ENCODE data around the gene ABT1. TPM values are rescaled to one million over a fixed set of nuclear protein-coding genes. Genes with fewer than 3 reads are reported as not detected.
"Not testable (repeated sequence)": the region's sequence is repeated elsewhere in the genome, so short reads cannot be mapped to it uniquely, and the experiment has no call there.

ABT1 gene
- 18.7 and 22.0 TPM in 2 replicates for total RNA-seq

DNA sequence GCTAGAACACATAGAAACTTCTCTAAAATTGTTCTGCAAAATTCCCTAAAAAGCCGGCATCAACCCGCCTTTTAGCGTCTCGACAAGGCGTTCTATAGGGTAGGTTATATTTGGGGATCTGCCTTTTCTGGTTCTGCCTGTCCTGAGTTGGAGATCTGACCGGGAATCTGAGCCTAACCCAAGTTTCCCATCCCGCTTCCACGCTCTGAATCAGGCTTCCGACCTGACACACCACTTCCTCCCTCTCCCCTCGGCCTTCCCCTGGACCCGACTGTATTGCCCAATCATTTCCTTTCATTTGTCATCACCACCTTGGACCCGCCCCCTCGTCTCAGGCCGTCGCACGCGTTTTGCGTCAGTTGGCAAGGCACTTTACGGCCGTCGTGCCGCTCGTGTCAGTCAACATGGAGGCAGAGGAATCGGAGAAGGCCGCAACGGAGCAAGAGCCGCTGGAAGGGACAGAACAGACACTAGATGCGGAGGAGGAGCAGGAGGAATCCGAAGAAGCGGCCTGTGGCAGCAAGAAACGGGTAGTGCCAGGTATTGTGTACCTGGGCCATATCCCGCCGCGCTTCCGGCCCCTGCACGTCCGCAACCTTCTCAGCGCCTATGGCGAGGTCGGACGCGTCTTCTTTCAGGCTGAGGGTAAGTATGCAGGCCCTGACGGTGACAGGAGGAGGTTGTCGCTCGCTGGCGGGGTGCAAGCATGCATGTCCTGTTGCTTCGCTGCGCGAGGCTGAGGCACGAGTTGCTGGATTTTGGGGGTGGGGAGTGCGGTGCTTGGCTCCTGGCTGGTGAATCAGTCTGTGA, at the start of gene ABT1:
Gene ABT1, plus strand, starts transcription at position 375 of the 810 bp plus-strand sequence. Its CDS starts 30 bp downstream, at position 405.
- DNase-seq: peak; percentile 100

DNA sequence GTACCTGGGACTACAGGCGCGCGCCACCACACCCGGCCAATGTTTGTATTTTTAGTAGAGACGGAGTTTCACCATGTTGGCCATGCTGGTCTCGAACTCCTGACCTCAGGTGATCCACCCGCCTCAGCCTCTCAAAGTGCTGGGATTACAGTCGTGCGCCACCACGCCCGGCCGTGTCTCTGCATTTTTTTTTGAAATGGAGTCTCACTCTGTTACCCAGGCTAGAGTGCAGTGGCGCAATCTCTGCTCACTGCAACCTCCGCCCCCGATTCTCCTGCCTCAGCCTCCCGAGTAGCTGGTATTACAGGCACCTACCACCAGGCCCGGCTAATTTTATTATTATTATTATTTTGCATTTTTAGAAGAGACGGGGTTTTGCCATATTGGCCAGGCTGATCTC, 49.4 kb upstream of the ABT1 start:
- not testable (repeated sequence) for DNase-seq

DNA sequence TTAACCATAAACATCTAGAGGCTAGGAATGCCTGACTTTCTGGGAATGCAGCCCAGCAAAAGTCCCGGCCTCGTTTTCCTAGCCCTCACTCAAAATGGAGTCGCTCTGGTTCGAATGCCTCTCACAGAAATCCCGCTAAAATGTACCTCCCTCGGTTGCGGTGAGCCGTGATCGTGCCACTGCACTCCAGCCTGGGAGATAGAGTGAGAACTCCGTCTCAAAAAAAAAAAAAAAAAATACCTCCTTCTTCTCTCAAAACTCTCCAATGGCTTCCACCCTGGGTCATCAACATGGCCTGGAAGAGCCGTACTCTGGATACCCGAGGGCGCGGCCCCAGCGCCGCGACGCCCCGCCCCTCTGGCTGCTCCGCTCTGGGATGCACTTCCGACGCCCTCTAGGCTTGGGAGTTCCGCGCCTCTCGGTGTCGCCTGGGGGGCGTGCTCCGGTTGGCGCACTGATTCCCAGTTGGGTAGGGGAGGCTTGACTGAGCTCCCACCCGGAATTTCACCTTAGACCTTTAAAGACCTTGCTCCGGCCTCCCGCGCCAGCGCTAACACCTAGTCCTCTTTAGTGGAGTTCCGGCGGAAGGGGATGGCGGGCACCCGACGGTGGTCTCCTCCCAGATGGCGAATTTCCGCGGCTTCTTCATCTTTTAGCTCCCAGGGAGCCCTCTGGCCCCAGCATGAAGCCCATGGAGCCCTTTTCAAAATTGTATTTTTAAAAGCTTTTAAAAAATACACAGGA, 46.3 kb upstream of the ABT1 start:
- DNase-seq: peak; percentile 55

DNA sequence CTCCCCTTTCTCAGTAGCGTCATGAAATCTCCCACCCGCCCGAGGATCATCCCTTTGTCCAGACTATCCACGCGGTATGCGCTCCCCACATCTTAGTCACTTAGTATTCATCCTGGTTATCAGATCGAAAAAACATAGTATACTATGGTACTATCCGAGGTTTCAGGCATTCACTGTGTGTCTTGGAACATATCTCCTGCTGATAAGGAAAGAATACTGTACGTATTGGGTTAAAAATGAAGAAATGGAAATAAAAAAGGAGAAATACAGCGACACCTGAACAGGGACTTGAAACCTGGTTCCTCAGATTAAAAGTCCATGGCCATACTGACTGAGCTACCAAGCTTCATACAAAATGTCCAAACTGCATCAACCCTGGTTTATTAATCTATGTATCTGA, 44.5 kb upstream of the ABT1 start:
- no peak for DNase-seq

DNA sequence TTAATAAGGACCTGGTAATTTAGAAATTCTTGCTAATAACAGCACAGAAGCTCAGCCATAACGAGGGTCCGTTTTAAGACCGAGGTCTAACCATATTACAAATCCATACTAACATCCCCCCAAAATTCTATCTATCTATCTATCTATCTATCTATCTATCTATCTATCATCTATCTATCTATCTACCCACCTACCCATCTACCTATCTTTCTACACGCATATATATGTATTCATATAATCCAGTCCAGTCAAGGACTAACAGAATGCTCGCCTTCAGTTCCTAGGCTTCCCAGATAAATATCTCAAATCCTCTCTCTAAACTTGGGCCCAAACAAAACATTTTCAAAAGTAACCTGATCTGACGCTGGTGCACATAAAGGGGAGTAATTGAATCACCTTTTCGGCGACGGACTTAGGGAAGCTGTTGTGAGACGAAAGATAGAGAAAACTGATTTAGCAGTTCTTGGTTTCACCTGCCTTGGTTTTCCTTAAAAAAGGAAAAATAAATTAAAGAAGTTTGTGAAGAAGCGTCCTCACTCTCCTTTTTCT, 44.0 kb upstream of the ABT1 start:
- DNase-seq: no peak

DNA sequence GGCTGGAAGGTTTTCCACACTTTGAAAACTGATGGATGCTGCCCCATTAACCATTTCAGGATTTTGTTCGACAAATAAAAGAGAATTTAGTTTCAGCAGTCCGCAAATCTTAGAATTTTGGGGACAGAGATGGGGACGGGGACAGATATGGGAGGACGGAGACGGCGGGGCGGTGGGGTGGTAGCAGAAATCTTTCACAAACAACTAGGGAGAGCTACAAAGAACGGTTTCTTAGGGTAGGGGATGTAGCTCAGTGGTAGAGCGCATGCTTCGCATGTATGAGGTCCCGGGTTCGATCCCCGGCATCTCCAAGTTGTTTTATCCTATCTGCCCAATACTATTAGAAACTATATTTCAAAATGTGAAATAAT, 43.5 kb upstream of the ABT1 start:
- DNase-seq: peak; percentile 78

DNA sequence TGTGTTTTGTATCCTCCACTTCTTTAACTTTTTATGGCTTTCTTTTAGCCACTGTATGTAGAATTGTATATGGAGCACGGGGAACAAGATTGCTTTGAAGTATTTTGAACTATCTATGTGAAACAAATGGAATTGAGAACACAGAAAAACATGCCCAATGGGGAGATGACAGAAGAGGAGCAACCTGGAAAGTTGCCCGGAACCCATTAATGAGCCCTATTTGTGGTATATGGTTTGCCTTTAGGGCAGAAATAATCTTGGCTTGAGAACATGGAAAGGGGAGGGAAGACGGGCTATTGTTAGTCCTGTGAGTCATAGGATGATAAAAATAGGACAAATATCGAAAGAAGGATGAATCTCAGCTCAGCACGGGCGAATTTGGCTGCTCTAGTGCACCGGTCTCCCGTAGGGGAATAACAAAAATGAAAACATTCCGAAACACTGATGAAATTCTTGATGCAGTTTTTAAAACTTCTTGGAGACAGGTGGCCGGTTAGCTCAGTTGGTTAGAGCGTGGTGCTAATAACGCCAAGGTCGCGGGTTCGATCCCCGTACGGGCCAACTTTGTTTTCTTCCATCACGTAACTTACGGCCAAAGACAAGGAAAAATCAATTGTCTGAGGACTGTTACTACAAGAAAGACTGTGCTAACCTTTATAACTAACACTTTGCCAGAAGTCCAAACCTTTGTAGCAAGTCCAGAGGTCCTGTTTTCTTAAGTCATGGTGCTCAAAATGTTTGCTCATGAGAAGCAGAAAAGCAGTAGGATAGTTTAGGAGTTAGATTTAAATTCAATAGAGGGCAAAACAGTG, 42.9 kb upstream of the ABT1 start:
- peak; percentile 88 for DNase-seq

DNA sequence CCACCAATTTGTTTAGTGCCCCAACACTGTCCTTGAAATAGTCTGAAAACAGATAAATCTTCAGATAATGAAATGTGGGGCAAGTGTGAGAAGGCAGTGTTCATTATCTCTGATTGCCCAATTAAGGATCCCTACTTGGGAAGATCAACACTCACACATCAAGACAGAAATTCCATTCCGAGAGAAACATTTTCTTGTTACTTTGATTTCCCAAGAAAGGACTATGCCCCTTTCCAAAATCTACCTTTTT, 42.4 kb upstream of the ABT1 start:
- no peak for DNase-seq

DNA sequence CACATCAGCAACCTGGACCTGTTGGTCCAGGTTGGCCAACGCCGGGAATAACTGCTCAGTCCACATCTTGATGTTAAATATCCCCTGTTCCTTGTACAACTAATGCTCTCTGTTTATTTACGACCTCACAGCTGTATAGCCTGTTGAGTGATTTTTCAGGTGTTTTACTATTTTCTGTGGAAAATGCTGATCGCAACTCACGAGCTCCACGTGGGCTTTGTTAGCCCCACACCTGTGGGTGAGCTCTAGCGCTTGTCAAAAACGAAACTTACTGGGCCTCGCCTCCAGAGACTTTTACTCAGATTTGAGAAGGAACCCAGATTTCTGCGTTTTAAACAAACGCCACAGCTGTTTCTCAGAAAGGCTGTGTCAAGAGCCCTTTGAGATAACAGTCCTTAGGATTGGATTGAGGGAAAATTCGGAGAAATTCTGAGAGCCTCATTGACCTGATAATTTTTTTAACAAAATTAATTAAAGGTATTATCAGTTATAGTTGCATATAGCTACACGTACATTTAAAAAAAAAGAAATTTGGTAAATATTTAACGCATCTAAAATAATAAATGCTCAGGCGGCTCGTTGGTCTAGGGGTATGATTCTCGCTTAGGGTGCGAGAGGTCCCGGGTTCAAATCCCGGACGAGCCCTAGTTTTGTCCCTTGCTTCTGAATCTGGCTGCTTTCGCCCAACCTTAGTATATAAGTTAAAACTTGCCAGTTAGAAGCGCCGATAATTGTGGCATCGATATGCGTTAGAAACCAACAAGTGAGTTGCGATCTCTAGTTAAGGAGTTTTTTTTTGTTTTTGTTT, 41.9 kb upstream of the ABT1 start:
- peak; percentile 59 for DNase-seq

DNA sequence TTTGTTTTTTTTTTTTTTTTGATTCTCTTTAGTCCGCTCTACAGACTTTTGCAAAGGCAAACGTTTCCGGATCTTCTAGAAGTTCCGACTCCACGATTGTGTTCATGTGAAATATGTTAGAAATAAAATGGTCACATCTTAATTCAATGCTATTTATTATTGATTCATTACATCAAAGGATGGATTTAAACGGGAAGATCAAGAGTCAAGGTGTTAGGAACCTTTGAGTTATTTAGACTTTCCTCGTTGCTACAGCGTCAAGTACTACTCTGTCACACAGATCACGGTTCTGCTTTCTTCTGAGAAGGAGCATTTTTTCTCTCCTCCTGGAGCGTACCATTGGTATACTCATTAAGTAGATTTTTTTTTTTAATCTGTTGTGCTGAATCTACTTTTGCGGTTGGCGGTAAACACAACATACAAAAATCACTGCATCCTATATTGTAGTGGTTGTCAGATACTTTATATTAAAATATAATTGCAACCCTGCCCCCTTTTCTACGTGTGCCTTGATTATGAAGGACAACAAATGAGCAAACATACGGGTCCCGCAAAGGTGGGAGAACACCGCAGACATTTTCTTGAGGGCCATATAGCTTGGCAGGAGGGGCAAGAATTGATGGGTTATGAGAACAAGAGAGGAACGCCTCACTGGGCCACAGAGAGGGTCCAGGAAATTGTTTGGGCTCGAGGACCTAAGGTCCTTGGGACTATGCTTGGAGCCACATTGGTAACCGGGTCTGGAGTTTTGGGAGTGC, 41.1 kb upstream of the ABT1 start:
- peak; percentile 22 for DNase-seq

DNA sequence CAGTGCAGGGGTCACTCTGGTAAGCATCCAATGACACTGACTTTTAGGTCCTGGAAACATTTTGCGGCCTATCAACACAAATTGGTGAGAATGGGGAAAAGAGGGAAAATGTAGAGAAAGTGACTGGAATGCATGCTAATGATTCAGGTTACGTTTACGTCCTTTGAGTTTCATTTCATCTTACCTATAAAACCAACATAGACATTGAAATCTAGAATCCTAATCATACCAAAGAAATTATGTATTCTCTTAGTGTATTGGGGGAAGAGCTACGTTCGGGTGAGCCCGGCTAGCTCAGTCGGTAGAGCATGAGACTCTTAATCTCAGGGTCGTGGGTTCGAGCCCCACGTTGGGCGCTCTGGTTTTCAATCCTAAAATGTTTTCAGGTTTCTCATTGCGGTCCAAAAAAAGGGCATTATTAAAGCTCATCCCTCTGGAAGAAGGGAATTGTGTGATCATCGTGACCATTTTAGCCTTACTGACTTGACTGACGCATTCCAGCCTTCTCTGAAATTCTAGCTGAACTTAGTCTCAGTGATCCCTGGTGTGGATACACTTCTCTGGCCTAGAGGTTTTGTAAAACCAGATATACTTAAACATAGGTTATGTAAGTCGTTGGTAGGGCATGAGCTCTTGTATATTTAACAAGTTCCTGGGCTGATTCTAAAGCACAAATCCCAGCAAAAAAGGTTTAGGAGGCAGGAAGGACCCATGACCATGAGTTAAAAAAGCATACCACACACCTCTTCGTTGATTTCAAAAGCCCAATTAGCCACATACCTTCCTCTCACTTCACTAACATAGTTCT, 40.3 kb upstream of the ABT1 start:
- peak; percentile 59 for DNase-seq

DNA sequence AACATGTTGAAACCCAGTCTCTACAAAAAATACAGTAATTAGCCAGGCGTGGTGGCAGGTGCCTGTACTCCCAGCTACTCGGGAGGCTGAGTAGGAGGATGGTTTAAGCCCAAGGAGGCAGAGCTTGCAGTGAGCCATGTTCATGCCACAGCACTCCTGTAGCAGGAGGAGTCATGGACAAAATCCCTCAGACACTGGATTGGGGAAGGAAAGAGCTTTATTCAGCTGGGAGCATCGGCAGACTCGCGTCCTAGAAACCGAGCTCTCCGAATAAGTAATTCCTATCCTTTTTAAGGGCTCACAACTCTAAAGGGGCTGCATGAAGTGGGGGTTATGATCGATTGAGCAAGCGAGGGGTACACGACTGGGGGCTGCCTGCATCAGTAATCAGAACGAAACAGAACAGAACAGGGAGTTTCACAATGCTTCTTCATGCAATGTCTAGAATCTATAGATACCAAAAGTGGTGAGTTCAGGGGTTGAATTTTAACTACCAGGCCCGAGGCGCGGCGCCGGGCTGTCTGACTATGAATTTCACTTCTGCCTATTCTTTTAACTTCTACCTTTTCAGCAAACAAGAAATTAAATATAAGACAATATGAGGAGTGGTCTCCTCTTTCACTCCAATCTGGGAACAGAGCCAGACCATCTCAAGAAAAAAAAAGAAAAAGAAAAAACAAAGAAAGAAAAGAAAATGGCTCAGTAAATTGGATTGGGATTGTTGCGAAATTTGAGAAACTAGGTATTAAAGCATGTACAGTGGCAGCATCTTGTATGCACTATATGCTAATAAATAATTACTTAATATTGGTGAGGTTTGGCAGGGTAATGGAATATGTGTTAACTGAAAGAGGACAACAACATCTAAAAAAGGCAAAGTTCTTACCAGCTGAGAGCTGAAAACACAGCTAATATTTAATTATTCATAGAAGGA, 35.0 kb upstream of the ABT1 start:
- no peak for DNase-seq

DNA sequence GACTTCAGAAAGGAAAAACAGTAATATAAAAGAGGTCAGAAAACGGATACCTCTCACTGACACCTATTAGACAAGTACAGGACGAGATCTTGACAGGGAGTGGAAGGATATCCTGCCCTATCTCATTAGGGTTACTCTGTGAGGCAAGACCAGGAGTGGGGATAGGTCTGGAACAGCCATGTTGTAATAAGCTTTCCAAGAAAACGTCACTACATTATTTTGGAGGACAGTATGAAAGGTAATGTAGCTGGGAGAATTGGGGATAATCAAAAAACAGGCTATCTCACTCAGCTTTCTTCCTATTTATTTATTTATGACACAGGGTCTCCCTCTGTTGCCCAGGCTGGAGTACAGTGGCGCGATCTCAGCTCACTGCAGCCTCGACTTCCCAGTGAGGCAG, 33.3 kb upstream of the ABT1 start:
- no peak for DNase-seq

DNA sequence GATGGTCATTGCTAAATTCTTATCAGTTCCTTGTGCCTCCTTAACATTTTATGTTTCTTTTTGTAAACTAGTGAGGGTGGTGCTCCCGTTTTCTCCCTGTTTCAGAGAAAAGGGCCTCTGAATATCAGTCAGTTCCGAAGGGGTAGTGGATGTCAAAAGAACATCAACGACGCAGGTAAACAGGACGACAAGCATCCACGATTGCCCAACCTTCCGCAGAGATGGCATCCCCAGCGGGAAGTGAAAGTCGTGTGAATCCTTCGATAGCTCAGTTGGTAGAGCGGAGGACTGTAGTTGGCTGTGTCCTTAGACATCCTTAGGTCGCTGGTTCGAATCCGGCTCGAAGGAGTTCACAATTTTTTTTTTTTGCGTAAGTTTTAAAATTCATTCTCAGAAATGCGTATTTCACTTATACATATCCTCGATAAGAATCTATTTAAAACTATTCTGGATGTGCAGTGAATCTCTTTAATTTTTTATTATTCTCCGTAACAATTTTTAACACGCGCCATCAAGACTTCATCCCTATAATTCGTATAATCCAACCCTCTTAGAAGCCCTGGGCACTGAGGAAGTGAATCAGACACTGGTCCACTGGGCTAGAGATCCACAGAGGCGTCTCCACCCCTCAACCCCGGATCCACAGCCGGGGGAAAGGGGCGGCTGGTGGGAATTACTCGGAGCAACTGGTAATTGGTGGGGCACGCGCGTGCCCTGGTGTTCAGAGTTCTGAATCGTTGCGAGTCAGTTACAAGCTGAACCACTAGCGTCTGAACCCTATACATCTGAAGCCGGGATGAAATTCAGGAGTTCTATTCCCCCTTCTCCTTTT, 27.9 kb upstream of the ABT1 start:
- peak; percentile 96 for DNase-seq

DNA sequence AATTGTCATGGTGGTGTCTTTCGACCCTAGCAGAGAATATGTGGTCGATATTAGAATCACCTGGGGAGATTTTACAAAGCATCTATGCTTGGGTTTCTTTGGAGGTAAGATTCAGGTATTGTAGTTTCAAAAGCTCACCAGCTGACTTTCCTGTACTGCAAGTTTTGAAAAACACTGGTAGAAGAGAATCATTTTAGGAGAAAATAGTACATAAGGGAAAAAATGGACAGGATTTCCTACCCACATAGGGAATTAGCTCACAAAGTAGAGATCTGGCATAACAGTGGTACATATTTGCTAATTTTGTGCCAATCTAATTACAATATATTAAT, 27.4 kb upstream of the ABT1 start:
- no peak for DNase-seq

DNA sequence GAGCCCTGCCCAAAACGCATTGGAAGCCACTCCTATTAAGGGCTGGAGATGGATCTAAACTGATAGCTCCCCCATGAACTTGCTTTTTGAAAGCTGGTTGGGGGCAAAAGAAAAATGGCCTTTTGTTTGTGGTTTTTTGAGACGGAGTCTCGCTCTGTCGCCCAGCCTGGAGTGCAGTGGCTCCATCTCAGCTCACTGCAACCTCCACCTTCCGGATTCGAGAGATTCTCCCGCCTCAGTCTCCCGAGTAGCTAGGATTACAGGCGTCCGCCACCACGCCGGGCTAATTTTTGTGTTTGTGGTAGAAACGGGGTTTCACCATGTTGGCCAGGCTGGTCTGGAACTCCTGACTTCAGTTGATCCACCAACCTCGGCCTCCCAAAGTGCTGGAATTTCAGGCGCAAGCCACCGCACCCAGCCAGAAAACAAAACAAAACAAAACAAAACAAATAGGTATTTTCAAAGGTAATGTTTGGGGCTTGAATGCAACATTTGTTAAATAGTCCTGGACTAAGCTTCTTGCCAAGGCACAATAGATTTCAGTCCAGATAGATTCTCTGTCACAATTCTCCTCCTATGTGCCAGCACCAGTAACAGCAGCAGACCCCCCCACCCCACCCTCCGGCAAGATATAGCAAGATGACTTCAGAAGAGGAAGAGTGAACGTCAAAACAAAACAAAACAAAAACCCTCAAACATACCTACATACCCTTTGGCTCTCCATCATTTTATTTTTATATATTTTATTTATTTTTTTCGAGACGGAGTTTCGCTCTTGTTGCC, 26.5 kb upstream of the ABT1 start:
- DNase-seq: no peak

DNA sequence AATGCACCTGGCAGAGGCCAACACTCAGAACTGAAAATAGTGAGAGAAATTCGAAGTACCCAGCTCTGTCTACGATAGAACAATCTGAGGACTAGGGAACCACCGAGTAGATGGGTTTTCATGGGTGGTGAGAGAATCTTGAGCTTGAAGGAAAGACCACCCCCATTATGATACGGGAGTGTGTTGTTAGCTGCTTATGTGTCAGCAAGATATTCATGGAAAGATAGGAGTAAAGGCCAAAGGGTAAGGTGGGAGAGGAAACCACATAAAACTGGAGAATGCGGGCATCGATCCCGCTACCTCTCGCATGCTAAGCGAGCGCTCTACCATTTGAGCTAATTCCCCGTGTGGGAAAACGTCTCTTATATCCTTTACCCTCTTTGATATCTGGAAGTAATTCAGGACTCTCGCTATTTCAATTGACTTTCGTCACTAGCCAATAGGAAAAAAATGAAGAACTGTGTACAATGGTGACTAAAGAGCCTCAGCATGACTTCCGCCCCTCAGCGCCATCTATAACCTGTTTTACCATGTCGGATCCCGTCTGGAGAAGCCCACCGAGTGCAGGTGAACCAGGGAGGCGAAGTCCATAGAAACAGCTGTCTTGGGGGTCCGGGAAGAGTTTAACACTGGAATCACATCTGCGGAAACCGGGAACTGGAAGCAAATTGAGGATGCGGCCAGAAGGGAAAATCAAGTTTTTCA, 25.0 kb upstream of the ABT1 start:
- DNase-seq: peak; percentile 91

Data from dermis blood vessel endothelial cell (primary cell).